ENCODE data around the gene ZNF205. TPM values are rescaled to one million over a fixed set of nuclear protein-coding genes. Genes with fewer than 3 reads are reported as not detected.

The ZNF205 gene
- total and polyA plus RNA-seq, 2 of the 8 experiments (the other 6 are each of a cell fraction or from before 2014, with no cell fraction given) = 19.1 to 19.9 TPM

DNA sequence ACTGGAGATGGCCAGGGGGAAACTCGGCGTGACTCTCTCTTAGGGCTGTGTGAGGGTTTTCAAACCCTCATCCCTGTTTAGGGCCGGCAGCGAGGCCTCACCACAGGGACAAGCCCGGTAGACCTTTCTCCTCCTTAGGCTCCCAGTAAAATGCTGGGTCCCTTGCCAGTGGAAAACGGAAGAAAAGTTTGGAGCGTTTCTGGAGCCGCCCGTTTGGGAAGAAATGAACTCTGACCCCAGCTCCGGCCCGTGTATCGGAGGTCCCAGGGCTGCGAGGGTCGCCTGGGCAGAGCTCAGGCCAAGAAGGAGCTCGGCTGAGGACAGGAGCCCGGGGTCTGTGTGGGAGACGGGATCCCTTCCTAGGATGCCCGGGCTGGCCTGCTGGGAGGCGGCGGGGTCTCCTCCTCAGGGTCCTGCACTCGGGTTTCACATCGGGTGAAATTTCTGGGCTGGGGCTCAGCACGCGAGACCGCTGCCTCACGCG, 45.7 kb downstream of the ZNF205 start:
- ChIA-PET POLR2A (ENCODE audit: partially characterized antibody) (interaction anchor here (0.6 to 2.9 kb wide), 9 partner anchors 9 to 31 kb away, joined by 3 to 20 read pairs (median 3); partner anchors contain the start of gene ZNF213), CTCF (ENCODE audit: partially characterized antibody) (interaction anchor here (0.9 to 3.7 kb wide), 13 partner anchors 8 to 304 kb away, joined by 3 to 14 read pairs (median 4); partner anchors contain the start of gene OR1F1)
- FAIRE-seq (no peak), DNase-seq (ENCODE audit: low read depth in 1 of 2, low spot score in 2 of 2) (no peak)
- H3K4me2 ChIP-seq (ENCODE audit: insufficient read depth in 1 of 2, low read depth in 2 of 2, low read length in 2 of 2) = peak overlapping the region; percentile 89 to 99
- WGBS, 2 experiments (ENCODE audit: extremely low coverage in 1 of 2, insufficient coverage in 1 of 2, insufficient read length in 1 of 2, insufficient replicate concordance in 2 of 2, low coverage in 1 of 2, low lambda C conversion rate in 2 of 2, missing lambda C conversion rate in 1 of 2) = 5% methylated on average over 26 of the region's 27 CpGs; no CpG with 5 or more reads in 1 of the 2 experiments
- H4K91ac ChIP-seq (replicated peaks; ENCODE audit: insufficient read length, low read length) = no peak overlapping the region
- H3K4ac ChIP-seq (replicated peaks; ENCODE audit: insufficient read length, low read depth, low read length) = no peak overlapping the region
- peak overlapping the region in 2 of 4 experiments; percentile 8 to 10; a peak in 3 of 7 replicates for H3K9ac ChIP-seq (replicated peaks in 1 of 4; ENCODE audit: extremely low read depth in 1 of 4, low read depth in 3 of 4, low read length in 3 of 4)
- no peak overlapping the region for H2AK5ac ChIP-seq (ENCODE audit: low read depth, low read length)
- peaks cover 13% of the 10 kb centered on the region for H3K23me2 ChIP-seq (ENCODE audit: low read depth, low read length)
- peaks cover 0 to 7% (median 4%) of the 10 kb centered on the region in 4 experiments; a peak in 3 of 7 replicates for H3K4me1 ChIP-seq (replicated peaks in 1 of 4; ENCODE audit: control insufficient read depth in 3 of 4, insufficient read depth in 4 of 4, low read length in 3 of 4)
- no peak overlapping the region for H3K18ac ChIP-seq (ENCODE audit: extremely low read depth, low read length)
- peak overlapping the region; percentile 59; the same call in 1 of the 2 replicates for H2AFZ ChIP-seq (ENCODE audit: low read length)
- no peak overlapping the region for H3K14ac ChIP-seq (ENCODE audit: insufficient read length)
- no peak overlapping the region for H4K5ac ChIP-seq (ENCODE audit: insufficient read length, low read depth, low read length)
- H3K56ac ChIP-seq (replicated peaks; ENCODE audit: insufficient read length, low read depth, low read length) = peak overlapping the region; percentile 16
- H4K20me1 ChIP-seq (replicated peaks in 1 of 2; ENCODE audit: control insufficient read depth in 1 of 2, insufficient read depth in 2 of 2, low read length in 2 of 2) = peaks cover 0 to 2% of the 10 kb centered on the region in 2 experiments
- no peak overlapping the region for H3K23ac ChIP-seq (ENCODE audit: insufficient read length)
- H3K36me3 ChIP-seq (ENCODE audit: control insufficient read depth in 2 of 4, insufficient read depth in 4 of 4, low read length in 3 of 4) = no peaks in the 10 kb centered on the region
- no peak overlapping the region for H3K27ac ChIP-seq (ENCODE audit: low read depth, low read length)
- peak overlapping the region; percentile 77 for H4K8ac ChIP-seq (ENCODE audit: extremely low read depth, insufficient read depth, low read length)
- H3K27me3 ChIP-seq (replicated peaks in 1 of 4; ENCODE audit: control insufficient read depth in 3 of 4, extremely low read depth in 1 of 4, insufficient read depth in 3 of 4, low read length in 3 of 4) = peaks cover 0 to 10% (median 7%) of the 10 kb centered on the region in 4 experiments; a peak in 5 of 7 replicates
- no peaks in the 10 kb centered on the region for H3K79me1 ChIP-seq (ENCODE audit: low read depth, low read length)
- no peaks in the 10 kb centered on the region; a peak in 1 of 4 replicates for H3K9me3 ChIP-seq (ENCODE audit: insufficient read depth in 2 of 2, low read depth in 1 of 2, low read length in 1 of 2)
- TF ChIP-seq EZH2 (IDR thresholded peaks at IDR 0.05; ENCODE audit: low read depth, low read length, severe bottlenecking) (peak; percentile 18), BACH1 (IDR thresholded peaks at IDR 0.05; ENCODE audit: low read length) (no peak), YY1 (IDR thresholded peaks at IDR 0.05; ENCODE audit: low read depth, low read length) (no peak), CEBPB (IDR thresholded peaks at IDR 0.05; ENCODE audit: low read depth, low read length) (no peak), RBBP5 (IDR thresholded peaks at IDR 0.05; ENCODE audit: borderline replicate concordance, low read depth, low read length) (peak; percentile 71; the same call in 1 of the 2 replicates)
- H2BK120ac ChIP-seq (replicated peaks; ENCODE audit: low read depth, low read length) = no peak overlapping the region
- no peak overlapping the region for H2BK12ac ChIP-seq (ENCODE audit: low read depth, low read length)
- H3K4me3 ChIP-seq (ENCODE audit: extremely low read depth in 1 of 4, insufficient read depth in 2 of 4, low read depth in 3 of 4, low read length in 4 of 4) = peak overlapping the region; percentile 65 to 92 (median 76)
- H2BK5ac ChIP-seq (ENCODE audit: low read depth, low read length) = no peak overlapping the region
- no peak overlapping the region for H2BK20ac ChIP-seq (ENCODE audit: low read length)
- no peak overlapping the region for H2BK15ac ChIP-seq (ENCODE audit: low read length)
- H3K79me2 ChIP-seq (ENCODE audit: control insufficient read depth in 1 of 2, insufficient read depth in 2 of 2, low read length in 2 of 2) = no peaks in the 10 kb centered on the region

All from H1 (cell line).